Uterus (tissue), 2 donors: ENCODE data around the gene BOLA3.

Experiments used
- CTCF ChIP-seq, 4 experiments: fragments of 200-600 bp in 2 of 4; fragments of 450-650 bp in 2 of 4; sonication (generic) in 2 of 4; IDR thresholded peaks; one replicate each; pipeline ENCODE4 v1.5.1; 2016 to 2019; ENCODE audit warnings: antibody characterized with exemption in 4 of 4, mild to moderate bottlenecking in 2 of 4, moderate library complexity in 1 of 4
- POLR2A ChIP-seq, 2 donors: fragments of 450-650 bp; IDR thresholded peaks; one replicate each; pipeline ENCODE4 v1.6.1; 2016; ENCODE audit warnings: antibody characterized with exemption in 2 of 2, mild to moderate bottlenecking in 1 of 2, moderate library complexity in 1 of 2

GRCh38 chr2:74152954-74153353, 5.2 kb upstream of the BOLA3 start:
- TF ChIP-seq CTCF (IDR thresholded peaks at IDR 0.05): no peak
- TF ChIP-seq POLR2A (IDR thresholded peaks at IDR 0.05): no peak
